Body of pancreas (tissue), 4 donors: ENCODE results near the gene ABCA1. TPM values are rescaled to one million over a fixed set of nuclear protein-coding genes. Genes with fewer than 3 reads are reported as not detected.

Source experiments
- ATAC-seq: fragments of 150-250 bp; one replicate; pipeline ENCODE4 v1.9.1; 2016
- DNase-seq, 4 donors: peaks; one replicate each; pipeline ENCODE4 v3.0.0-alpha.2; 2019
- H3K27ac ChIP-seq, 4 donors: fragments of 200-600 bp; sonication (generic); 1 replicate in 3 of 4; 2 replicates in 1 of 4; pipeline versions ENCODE4 v1.5.1 to v1.6.1; 2016 to 2019; ENCODE audit warnings: mild to moderate bottlenecking in 1 of 4, mixed read lengths in 1 of 4, moderate library complexity in 1 of 4
- H3K27me3 ChIP-seq, 2 donors: fragments of 200-600 bp; sonication (generic); one replicate each; pipeline ENCODE4 v1.6.0; 2016; ENCODE audit warnings: mild to moderate bottlenecking in 1 of 2
- H3K36me3 ChIP-seq, 2 donors: fragments of 200-600 bp; sonication (generic); replicated peaks in 1 of 2; 2 replicates each; pipeline ENCODE4 v1.5.1; 2016; ENCODE audit warnings: low read depth in 2 of 2; ENCODE audit not compliant: insufficient read depth in 1 of 2
- H3K4me1 ChIP-seq: fragments of 200-600 bp; sonication (generic); one replicate; pipeline ENCODE4 v1.6.0; 2016
- H3K4me3 ChIP-seq, 2 donors: fragments of 200-600 bp; sonication (generic); 1 replicate in 1 of 2; 2 replicates in 1 of 2; pipeline ENCODE4 v1.5.1; 2016 to 2019
- H3K9me3 ChIP-seq, 3 donors: fragments of 200-600 bp; sonication (generic); 1 replicate in 2 of 3; 2 replicates in 1 of 3; pipeline ENCODE4 v1.5.1; 2016
- POLR2A ChIP-seq, 3 donors: fragments of 450-650 bp; IDR thresholded peaks; one replicate each; pipeline ENCODE4 v1.6.1; 2016; ENCODE audit warnings: antibody characterized with exemption in 3 of 3, mild to moderate bottlenecking in 2 of 3
- WGBS, 2 donors: methylation state at CpG; one replicate each; pipeline ENCODE4 v1.1.5; 2017; 5-methylcytosine and 5-hydroxymethylcytosine counted together
- intact Hi-C: fragments of 100-400 bp; cut with DNase I; formaldehyde crosslinking; loops from one replicate; pipeline ENCODE4 v1.15.1; 2023
- total RNA-seq, 2 donors: library from RNA; depleted of rRNA; stranded (reverse); fragments of >200 nt; gene quantifications; one replicate each; pipeline ENCODE4 v1.1.0, GENCODE V29; 2016
- TF ChIP-seq, protein P1 (sequence below), 7 experiments: fragments of 450-650 bp in 4 of 7; fragments of 200-600 bp in 3 of 7; sonication (generic) in 3 of 7; IDR thresholded peaks; one replicate each; pipeline ENCODE4 v1.5.1; 2016 to 2019; ENCODE audit warnings: antibody characterized with exemption in 7 of 7

ABCA1 gene
- total RNA-seq, 2 donors from 2014 or later = 18.1 to 18.9 TPM

- intact Hi-C loops = no loop called here
- H3K4me1 ChIP-seq = no peaks in the 10 kb centered on the region
- TF ChIP-seq, protein P1, sequence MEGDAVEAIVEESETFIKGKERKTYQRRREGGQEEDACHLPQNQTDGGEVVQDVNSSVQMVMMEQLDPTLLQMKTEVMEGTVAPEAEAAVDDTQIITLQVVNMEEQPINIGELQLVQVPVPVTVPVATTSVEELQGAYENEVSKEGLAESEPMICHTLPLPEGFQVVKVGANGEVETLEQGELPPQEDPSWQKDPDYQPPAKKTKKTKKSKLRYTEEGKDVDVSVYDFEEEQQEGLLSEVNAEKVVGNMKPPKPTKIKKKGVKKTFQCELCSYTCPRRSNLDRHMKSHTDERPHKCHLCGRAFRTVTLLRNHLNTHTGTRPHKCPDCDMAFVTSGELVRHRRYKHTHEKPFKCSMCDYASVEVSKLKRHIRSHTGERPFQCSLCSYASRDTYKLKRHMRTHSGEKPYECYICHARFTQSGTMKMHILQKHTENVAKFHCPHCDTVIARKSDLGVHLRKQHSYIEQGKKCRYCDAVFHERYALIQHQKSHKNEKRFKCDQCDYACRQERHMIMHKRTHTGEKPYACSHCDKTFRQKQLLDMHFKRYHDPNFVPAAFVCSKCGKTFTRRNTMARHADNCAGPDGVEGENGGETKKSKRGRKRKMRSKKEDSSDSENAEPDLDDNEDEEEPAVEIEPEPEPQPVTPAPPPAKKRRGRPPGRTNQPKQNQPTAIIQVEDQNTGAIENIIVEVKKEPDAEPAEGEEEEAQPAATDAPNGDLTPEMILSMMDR (IDR thresholded peaks at IDR 0.05) = no peak
- no peak for TF ChIP-seq POLR2A (IDR thresholded peaks at IDR 0.05)
- H3K4me3 ChIP-seq = no peak overlapping the region
- H3K27ac ChIP-seq = no peak overlapping the region
- H3K36me3 ChIP-seq = peaks cover 0 to 6% of the 10 kb centered on the region in 2 donors
- no peak for DNase-seq
- no peaks in the 10 kb centered on the region for H3K27me3 ChIP-seq
- no peak for ATAC-seq
- H3K9me3 ChIP-seq = no peaks in the 10 kb centered on the region
These were observed 45.4 kb downstream of the ABCA1 start for GRCh38 chr9:104882566-104882965.

GRCh38 chr9:104882086-104882485 lies 45.9 kb downstream of the ABCA1 start:
- DNase-seq (no peak), ATAC-seq (no peak)
- Histone ChIP-seq H3K27ac (no peak overlapping the region), H3K9me3 (no peaks in the 10 kb centered on the region), H3K36me3 (peaks cover 0 to 6% of the 10 kb centered on the region in 2 donors), H3K4me1 (no peaks in the 10 kb centered on the region), H3K4me3 (no peak overlapping the region), H3K27me3 (no peaks in the 10 kb centered on the region)
- intact Hi-C loops = no loop called here
- WGBS, 2 donors = 84 to 92% methylated on average over 4 of the region's 4 CpGs
- no peak for TF ChIP-seq POLR2A (IDR thresholded peaks at IDR 0.05)
- TF ChIP-seq, protein P1 (IDR thresholded peaks at IDR 0.05) = no peak

GRCh38 chr9:104879555-104880309 lies 48.2 kb downstream of the ABCA1 start:
- ATAC-seq (peak; percentile 56), DNase-seq (no peak)
- H3K9me3 ChIP-seq = no peaks in the 10 kb centered on the region
- intact Hi-C loops = no loop called here
- H3K36me3 ChIP-seq = peaks cover 0 to 7% of the 10 kb centered on the region in 2 donors
- TF ChIP-seq, protein P1 (IDR thresholded peaks at IDR 0.05) = no peak
- TF ChIP-seq POLR2A (IDR thresholded peaks at IDR 0.05) = no peak
- H3K27me3 ChIP-seq = no peaks in the 10 kb centered on the region
- no peak overlapping the region for H3K4me3 ChIP-seq
- H3K4me1 ChIP-seq = no peaks in the 10 kb centered on the region
- 83 to 86% methylated on average over 5 of the region's 5 CpGs for WGBS, 2 donors
- H3K27ac ChIP-seq = no peak overlapping the region

DNA sequence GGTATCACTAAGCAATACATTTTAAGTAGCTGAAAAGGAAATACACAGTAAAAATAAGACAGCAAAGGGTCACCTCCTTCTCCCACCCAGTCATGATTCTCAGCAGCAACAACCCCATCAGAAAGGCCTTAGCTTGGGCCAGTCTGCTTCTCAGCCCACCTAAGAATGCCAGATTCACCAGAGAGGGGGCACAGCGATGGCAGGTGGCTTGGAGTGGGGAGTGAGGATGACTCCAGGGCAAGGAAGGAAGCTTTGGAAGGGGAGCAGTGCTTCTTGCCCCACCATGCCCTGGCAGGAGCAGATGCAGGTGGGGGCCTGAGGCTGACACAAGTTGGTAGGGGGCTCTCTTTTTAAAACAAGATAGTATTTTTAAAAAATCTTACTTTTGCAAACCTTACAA lies 51.4 kb downstream of the ABCA1 start:
- DNase-seq = no peak
- Histone ChIP-seq H3K27ac (no peak overlapping the region), H3K36me3 (peaks cover 0 to 1% of the 10 kb centered on the region in 2 donors)

More for the DNA sequence above, 51.4 kb downstream of the ABCA1 start:
- Histone ChIP-seq H3K9me3 (no peaks in the 10 kb centered on the region), H3K27me3 (no peaks in the 10 kb centered on the region), H3K4me3 (no peak overlapping the region), H3K4me1 (peaks cover 13% of the 10 kb centered on the region)
- no peak for ATAC-seq
- TF ChIP-seq POLR2A (IDR thresholded peaks at IDR 0.05) = no peak
- TF ChIP-seq, protein P1 (IDR thresholded peaks at IDR 0.05) = no peak
- 100% methylated on average over 1 of the region's 1 CpG for WGBS, 2 donors
- intact Hi-C loops = no loop called here
